SK-N-SH (cell line): ENCODE results near the gene SDR42E1.

ENCODE experiments used
- EP300 ChIP-seq, 2 experiments: IDR thresholded peaks; 2 replicates each; pipeline versions ENCODE4 v1.4.0 to v1.6.1; 2012; ENCODE audit warnings: borderline replicate concordance in 1 of 2, low read depth in 1 of 2, low read length in 1 of 2
- FOXJ3 ChIP-seq: sonication (generic); formaldehyde crosslinking; IDR thresholded peaks from 2 replicates; pipeline ENCODE4 v1.5.1; 2020; ENCODE audit warnings: mild to moderate bottlenecking, missing genetic modification reagents
- JUND ChIP-seq: IDR thresholded peaks from 2 replicates; pipeline ENCODE4 v1.4.0; 2012
- TAF1 ChIP-seq: IDR thresholded peaks from 2 replicates; pipeline ENCODE4 v1.6.1; 2012; ENCODE audit warnings: low read depth, mild to moderate bottlenecking, low read length, moderate library complexity, borderline replicate concordance

DNA sequence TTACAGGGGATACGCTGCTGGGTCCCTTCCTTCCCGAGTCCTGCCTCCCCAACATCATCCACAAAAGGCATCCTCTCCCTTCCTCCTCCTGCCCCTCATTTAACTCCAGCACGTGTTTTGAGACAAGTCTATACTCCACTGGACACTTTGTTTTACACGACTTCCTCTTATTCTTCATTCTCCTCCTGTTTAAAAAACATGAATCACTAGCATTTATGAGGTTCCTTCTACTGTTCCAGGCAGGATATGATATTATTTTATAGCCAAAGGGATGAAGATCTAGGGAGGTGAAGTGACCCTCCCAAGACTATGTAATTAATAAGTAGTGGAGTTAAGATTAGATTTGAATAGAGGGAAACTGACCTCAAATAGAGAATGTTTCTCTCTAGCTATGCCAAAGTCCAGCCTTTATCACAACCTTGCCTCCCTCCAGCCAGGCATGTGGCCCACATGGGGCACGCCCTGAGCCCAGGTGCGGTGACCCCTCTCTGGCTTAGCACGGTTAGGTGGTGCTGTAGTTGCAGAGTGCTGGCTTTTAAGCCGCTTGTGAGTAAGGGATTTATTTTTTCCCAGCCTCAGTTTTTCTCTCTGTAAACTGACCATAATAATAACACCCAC, 22.5 kb upstream of the SDR42E1 start:
- TF ChIP-seq JUND (no peak), EP300 (IDR thresholded peaks at IDR 0.05; ENCODE audit: borderline replicate concordance in 1 of 2, low read depth in 1 of 2, low read length in 1 of 2) (no peak), TAF1 (no peak), FOXJ3 (CRISPR knock-in tag) (no peak)
